GM20431 (cell line): Measurements from ENCODE around the gene VIPR1.
"Not testable (repeated sequence)": the region's sequence is repeated elsewhere in the genome, so short reads cannot be mapped to it uniquely, and the experiment has no call there.

Experiments
- in situ Hi-C: fragments of 300-500 bp; cut with MseI, MboI; formaldehyde crosslinking; loops from one replicate; pipeline ENCODE4 v1.15.0; 2020; ENCODE audit warnings: low sequenced_read_pairs; ENCODE audit not compliant: unreplicated experiment

Gene VIPR1

GRCh38 chr3:42556089-42556632 is 53.7 kb downstream of the VIPR1 start:
- in situ Hi-C loops, result loop anchor here (10.0 kb wide), 1 partner anchor 189 kb away; no protein-coding TSS in a partner anchor

GRCh38 chr3:42556817-42557216 is 54.4 kb downstream of the VIPR1 start:
- in situ Hi-C loops, result loop anchor here (10.0 kb wide), 1 partner anchor 188 kb away; no protein-coding TSS in a partner anchor

- in situ Hi-C loops, result loop anchor here (10.0 kb wide), 1 partner anchor 187 kb away; no protein-coding TSS in a partner anchor
Observed at GRCh38 chr3:42557854-42558253, 55.4 kb downstream of the VIPR1 start.

GRCh38 chr3:42562047-42562907 is 59.8 kb downstream of the VIPR1 start:
- in situ Hi-C loops, result no loop called here

GRCh38 chr3:42569593-42570142 is 67.2 kb downstream of the VIPR1 start:
- in situ Hi-C loops, result no loop called here

- in situ Hi-C loops, result no loop called here
Observed at GRCh38 chr3:42572278-42572677, 69.8 kb downstream of the VIPR1 start.

GRCh38 chr3:42575137-42575741 is 72.8 kb downstream of the VIPR1 start:
- in situ Hi-C loops, result no loop called here

- in situ Hi-C loops, result no loop called here
Observed at GRCh38 chr3:42578054-42578453, 75.6 kb downstream of the VIPR1 start.

- in situ Hi-C loops, result not testable (repeated sequence)
Observed at GRCh38 chr3:42579346-42579745, 76.9 kb downstream of the VIPR1 start.

GRCh38 chr3:42581400-42581708 is 78.9 kb downstream of the VIPR1 start:
- in situ Hi-C loops, result no loop called here

- in situ Hi-C loops, result no loop called here
Observed at GRCh38 chr3:42581709-42582473, 79.4 kb downstream of the VIPR1 start, which contains the start of gene SEC22C. Gene SEC22C (minus strand): TSS chr3:42581967. CDS start chr3:42569046, 12,921 bp downstream.

- in situ Hi-C loops, result no loop called here
Observed at GRCh38 chr3:42582474-42583070, 80.1 kb downstream of the VIPR1 start.
